Measurements from ENCODE around the gene PTH2. TPM values are rescaled to one million over a fixed set of nuclear protein-coding genes. Genes with fewer than 3 reads are reported as not detected.

PTH2 gene
- total and polyA plus RNA-seq, 2 donors (not counting 3 experiments of a cell fraction or from before 2014, with no cell fraction given), result not detected

DNA sequence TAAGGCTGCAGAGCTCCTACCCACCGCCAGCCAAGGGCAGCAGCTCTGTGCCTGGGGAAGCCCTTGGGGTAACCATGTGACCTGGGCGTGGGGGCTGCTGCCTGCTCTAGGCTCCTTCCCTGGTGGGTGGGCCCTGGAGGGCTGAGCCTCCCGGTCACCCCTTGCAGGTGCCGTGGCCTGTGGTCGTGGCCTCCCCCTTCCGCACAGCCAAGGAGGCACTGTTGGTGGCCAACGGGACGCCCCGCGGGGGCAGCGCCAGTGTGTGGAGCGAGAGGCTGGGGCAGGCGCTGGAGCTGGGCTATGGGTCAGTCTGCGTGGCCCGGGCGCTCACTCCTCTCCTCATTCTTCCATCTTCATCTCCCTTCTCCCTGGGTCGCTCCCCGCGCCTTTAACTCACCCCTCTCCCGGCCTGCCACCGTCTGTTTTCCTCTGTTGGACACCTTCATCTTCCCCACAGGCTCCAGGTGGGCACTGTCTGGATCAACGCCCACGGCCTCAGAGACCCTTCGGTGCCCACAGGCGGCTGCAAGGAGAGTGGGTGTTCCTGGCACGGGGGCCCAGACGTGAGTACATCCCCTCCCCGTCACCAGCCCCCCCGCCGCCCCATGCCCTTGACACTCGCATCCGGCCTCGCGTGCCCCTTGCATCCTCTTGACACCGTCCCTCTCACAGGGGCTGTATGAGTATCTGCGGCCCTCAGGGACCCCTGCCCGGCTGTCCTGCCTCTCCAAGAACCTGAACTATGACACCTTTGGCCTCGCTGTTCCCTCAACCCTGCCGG lies 40.9 kb upstream of the PTH2 start:
- no peak overlapping the region for H3K9ac ChIP-seq (replicated peaks; ENCODE audit: extremely low read depth, insufficient read depth, low read length)

More for the DNA sequence above, 40.9 kb upstream of the PTH2 start:
- dilution Hi-C loops (cut with MboI; ENCODE audit: extremely low pct_ligation_motif_present, low sequenced_read_pairs) (no loop called here), intact Hi-C loops (cut with micrococcal nuclease) (no loop called here)
- Histone ChIP-seq H3K27ac (ENCODE audit: insufficient read depth, low read depth, low read length) (no peak overlapping the region), H3K4me3 (replicated peaks in 1 of 3; ENCODE audit: insufficient read depth in 1 of 3, low read depth in 1 of 3, low read length in 3 of 3) (no peak overlapping the region), H2AFZ (ENCODE audit: low read depth, low read length) (no peak overlapping the region), H3K9me3 (replicated peaks; ENCODE audit: control insufficient read depth, insufficient read depth, low read length) (no peaks in the 10 kb centered on the region), H3K79me2 (ENCODE audit: control insufficient read depth, insufficient read depth, low read length) (no peaks in the 10 kb centered on the region), H3K4me1 (ENCODE audit: control insufficient read depth, extremely low read depth, insufficient read depth, low read length) (no peaks in the 10 kb centered on the region), H3K4me2 (ENCODE audit: insufficient read depth, low read length) (no peak overlapping the region), H4K20me1 (replicated peaks; ENCODE audit: control insufficient read depth, extremely low read depth, insufficient read depth, low read length) (no peaks in the 10 kb centered on the region), H3K9me1 (replicated peaks; ENCODE audit: control insufficient read depth, extremely low read depth, insufficient read depth, low read length) (no peaks in the 10 kb centered on the region), H3K27me3 (ENCODE audit: control insufficient read depth in 2 of 2, insufficient read depth in 2 of 2, low read length in 2 of 2) (no peaks in the 10 kb centered on the region), H3K36me3 (ENCODE audit: control insufficient read depth in 2 of 2, extremely low read depth in 1 of 2, insufficient read depth in 2 of 2, low read length in 2 of 2) (peaks cover 0 to 12% of the 10 kb centered on the region in 2 experiments)
- no TSS peak for BruUV-seq (replicated peaks)
- no peak for TF ChIP-seq MYC (IDR thresholded peaks at IDR 0.05; ENCODE audit: low read depth, low read length)
- TF ChIP-seq, protein P1, sequence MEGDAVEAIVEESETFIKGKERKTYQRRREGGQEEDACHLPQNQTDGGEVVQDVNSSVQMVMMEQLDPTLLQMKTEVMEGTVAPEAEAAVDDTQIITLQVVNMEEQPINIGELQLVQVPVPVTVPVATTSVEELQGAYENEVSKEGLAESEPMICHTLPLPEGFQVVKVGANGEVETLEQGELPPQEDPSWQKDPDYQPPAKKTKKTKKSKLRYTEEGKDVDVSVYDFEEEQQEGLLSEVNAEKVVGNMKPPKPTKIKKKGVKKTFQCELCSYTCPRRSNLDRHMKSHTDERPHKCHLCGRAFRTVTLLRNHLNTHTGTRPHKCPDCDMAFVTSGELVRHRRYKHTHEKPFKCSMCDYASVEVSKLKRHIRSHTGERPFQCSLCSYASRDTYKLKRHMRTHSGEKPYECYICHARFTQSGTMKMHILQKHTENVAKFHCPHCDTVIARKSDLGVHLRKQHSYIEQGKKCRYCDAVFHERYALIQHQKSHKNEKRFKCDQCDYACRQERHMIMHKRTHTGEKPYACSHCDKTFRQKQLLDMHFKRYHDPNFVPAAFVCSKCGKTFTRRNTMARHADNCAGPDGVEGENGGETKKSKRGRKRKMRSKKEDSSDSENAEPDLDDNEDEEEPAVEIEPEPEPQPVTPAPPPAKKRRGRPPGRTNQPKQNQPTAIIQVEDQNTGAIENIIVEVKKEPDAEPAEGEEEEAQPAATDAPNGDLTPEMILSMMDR (IDR thresholded peaks at IDR 0.05; ENCODE audit: extremely low read depth in 1 of 2, insufficient read depth in 1 of 2, low read depth in 1 of 2, low read length in 2 of 2), result no peak
- no peak for TF ChIP-seq POLR2AphosphoS5 (IDR thresholded peaks at IDR 0.05; ENCODE audit: insufficient read depth, low read depth, low read length)
- no peak for TF ChIP-seq JUN (IDR thresholded peaks at IDR 0.05; ENCODE audit: borderline replicate concordance, insufficient read depth, insufficient read length, low read depth)
- TF ChIP-seq EZH2 (IDR thresholded peaks at IDR 0.05; ENCODE audit: borderline replicate concordance, low read depth, low read length, severe bottlenecking), result no peak
- TF ChIP-seq GATA2 (IDR thresholded peaks at IDR 0.05; ENCODE audit: insufficient read depth, insufficient read length, low read depth, low read length), result no peak
- TF ChIP-seq, protein P2, sequence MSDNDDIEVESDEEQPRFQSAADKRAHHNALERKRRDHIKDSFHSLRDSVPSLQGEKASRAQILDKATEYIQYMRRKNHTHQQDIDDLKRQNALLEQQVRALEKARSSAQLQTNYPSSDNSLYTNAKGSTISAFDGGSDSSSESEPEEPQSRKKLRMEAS (IDR thresholded peaks at IDR 0.05; ENCODE audit: insufficient read depth, insufficient read length), result no peak
- no peak for TF ChIP-seq FOS (IDR thresholded peaks at IDR 0.05; ENCODE audit: borderline replicate concordance, insufficient read depth, low read length)
- TF ChIP-seq POLR2A (IDR thresholded peaks at IDR 0.05; ENCODE audit: low read depth, low read length), result no peak
- CTCF ChIA-PET, result no interaction called here
- DNase-seq (ENCODE audit: low read depth, low spot score) (no peak), FAIRE-seq (no peak)
- POLR2A ChIA-PET, result no interaction called here
